ENCODE measurements around the gene ANLN. TPM values are rescaled to one million over a fixed set of nuclear protein-coding genes. Genes with fewer than 3 reads are reported as not detected.

ANLN gene
- total RNA-seq, 2 donors from 2014 or later = 2.2 to 2.4 TPM

GRCh38 chr7:36390199-36391090, 783 bp downstream of the ANLN start:
- DNase-seq (ENCODE audit: low spot score) (no peak), ATAC-seq (ENCODE audit: insufficient number of reproducible peaks, low FRiP score, low read depth) (peak; percentile 39)
- H3K9me3 ChIP-seq = no peaks in the 10 kb centered on the region
- no peak overlapping the region for H3K27ac ChIP-seq
- no peaks in the 10 kb centered on the region for H3K27me3 ChIP-seq (replicated peaks; ENCODE audit: insufficient read depth)
- peaks cover 0 to 26% of the 10 kb centered on the region in 2 donors for H3K4me1 ChIP-seq (ENCODE audit: control insufficient read depth in 1 of 2, low read depth in 2 of 2)
- H3K36me3 ChIP-seq = no peaks in the 10 kb centered on the region
- H3K4me3 ChIP-seq = peak overlapping the region; percentile 77
- no peak for TF ChIP-seq CTCF (IDR thresholded peaks at IDR 0.05)

GRCh38 chr7:36391436-36392198, 2.0 kb downstream of the ANLN start:
- Histone ChIP-seq H3K9me3 (no peaks in the 10 kb centered on the region), H3K4me1 (ENCODE audit: control insufficient read depth in 1 of 2, low read depth in 2 of 2) (peaks cover 0 to 26% of the 10 kb centered on the region in 2 donors), H3K27ac (no peak overlapping the region), H3K27me3 (replicated peaks; ENCODE audit: insufficient read depth) (no peaks in the 10 kb centered on the region), H3K36me3 (no peaks in the 10 kb centered on the region), H3K4me3 (no peak overlapping the region)
- no peak for TF ChIP-seq CTCF (IDR thresholded peaks at IDR 0.05)
- ATAC-seq (ENCODE audit: insufficient number of reproducible peaks, low FRiP score, low read depth) (no peak), DNase-seq (ENCODE audit: low spot score) (no peak)

- TF ChIP-seq CTCF (IDR thresholded peaks at IDR 0.05) = no peak
- H3K27ac ChIP-seq = no peak overlapping the region
- H3K4me3 ChIP-seq = no peak overlapping the region
- peaks cover 0 to 21% of the 10 kb centered on the region in 2 donors for H3K4me1 ChIP-seq (ENCODE audit: control insufficient read depth in 1 of 2, low read depth in 2 of 2)
- H3K36me3 ChIP-seq = no peaks in the 10 kb centered on the region
- no peaks in the 10 kb centered on the region for H3K9me3 ChIP-seq
- ATAC-seq (ENCODE audit: insufficient number of reproducible peaks, low FRiP score, low read depth) (no peak), DNase-seq (ENCODE audit: low spot score) (no peak)
- H3K27me3 ChIP-seq (replicated peaks; ENCODE audit: insufficient read depth) = no peaks in the 10 kb centered on the region
Observed at GRCh38 chr7:36393826-36394225, 4.2 kb downstream of the ANLN start.

GRCh38 chr7:36395171-36395894, 5.7 kb downstream of the ANLN start:
- no peaks in the 10 kb centered on the region for H3K9me3 ChIP-seq
- no peak for TF ChIP-seq CTCF (IDR thresholded peaks at IDR 0.05)
- H3K27ac ChIP-seq = no peak overlapping the region
- ATAC-seq (ENCODE audit: insufficient number of reproducible peaks, low FRiP score, low read depth) (no peak), DNase-seq (ENCODE audit: low spot score) (no peak)
- H3K36me3 ChIP-seq = no peaks in the 10 kb centered on the region
- no peaks in the 10 kb centered on the region for H3K27me3 ChIP-seq (replicated peaks; ENCODE audit: insufficient read depth)
- H3K4me3 ChIP-seq = no peak overlapping the region
- peaks cover 0 to 13% of the 10 kb centered on the region in 2 donors for H3K4me1 ChIP-seq (ENCODE audit: control insufficient read depth in 1 of 2, low read depth in 2 of 2)

- H3K4me3 ChIP-seq = no peak overlapping the region
- H3K27me3 ChIP-seq (replicated peaks; ENCODE audit: insufficient read depth) = no peaks in the 10 kb centered on the region
- no peak overlapping the region for H3K27ac ChIP-seq
- DNase-seq (ENCODE audit: low spot score) = no peak
- H3K9me3 ChIP-seq = no peaks in the 10 kb centered on the region
- H3K4me1 ChIP-seq (ENCODE audit: control insufficient read depth in 1 of 2, low read depth in 2 of 2) = peaks cover 0 to 4% of the 10 kb centered on the region in 2 donors
- H3K36me3 ChIP-seq = no peaks in the 10 kb centered on the region
- ATAC-seq (ENCODE audit: insufficient number of reproducible peaks, low FRiP score, low read depth) = no peak
- no peak for TF ChIP-seq CTCF (IDR thresholded peaks at IDR 0.05)
Observed at GRCh38 chr7:36396150-36396549, 6.5 kb downstream of the ANLN start.

All from thoracic aorta (tissue), 2 donors.